GM23248 (cell line): ENCODE measurements around the gene PRKX.

Experiments used
- EZH2 ChIP-seq: fragments of 200-600 bp; sonication (generic); IDR thresholded peaks from 2 replicates; pipeline ENCODE4 v1.6.1; 2018; ENCODE audit warnings: antibody characterized with exemption, mild to moderate bottlenecking; ENCODE audit not compliant: insufficient read depth, poor library complexity, severe bottlenecking
- EZH2phosphoT487 ChIP-seq: fragments of 200-600 bp; sonication (generic); IDR thresholded peaks from 2 replicates; pipeline ENCODE4 v1.6.1; 2018; ENCODE audit warnings: antibody characterized with exemption, moderate library complexity, mild to moderate bottlenecking, low read depth; ENCODE audit not compliant: insufficient read depth

- TF ChIP-seq EZH2phosphoT487 (no peak), EZH2 (no peak)
Observed at GRCh38 chrX:3648084-3648483, 65.4 kb downstream of the PRKX start.
